SK-N-SH (cell line): ENCODE measurements around the gene RPS6KA2. TPM values are rescaled to one million over a fixed set of nuclear protein-coding genes. Genes with fewer than 3 reads are reported as not detected.

Experiments used
- CTCF ChIA-PET: fragments of 300-600, 350-600 bp; formaldehyde crosslinking; extraction: SDS; loops from one replicate; lab custom pipeline; 2021; lab: Yijun Ruan, JAX
- POLR2A ChIA-PET: fragments of 350-600 bp; sonication (Branson Sonifier 250); formaldehyde crosslinking; extraction: SDS; loops from one replicate; lab custom pipeline; 2020; ENCODE audit warnings: antibody characterized with exemption, inconsistent platforms; lab: Yijun Ruan, JAX
- DNase-seq: peaks from one replicate; pipeline ENCODE4 v3.0.0; 2012
- H2AFZ ChIP-seq: fragments of 200-600 bp; sonication (generic); 2 replicates; pipeline ENCODE4 v1.8.1; 2016; ENCODE audit warnings: antibody characterized with exemption, mild to moderate bottlenecking, low read depth
- H3F3A ChIP-seq: fragments of 200-600 bp; sonication (generic); replicated peaks from 2 replicates; pipeline ENCODE3; 2016; ENCODE audit warnings: antibody characterized with exemption, mild to moderate bottlenecking; ENCODE audit not compliant: insufficient read depth
- H3K27ac ChIP-seq, 2 experiments: fragments of 200-500 bp in 1 of 2; fragments of 200-600 bp in 1 of 2; sonication (Bioruptor generic) in 1 of 2; sonication (generic), shearing (Covaris generic) in 1 of 2; 2 replicates each; pipeline versions ENCODE4 v1.5.1 to v1.6.1; 2014 to 2016; ENCODE audit warnings: low read depth in 2 of 2, inconsistent platforms in 1 of 2, low read length in 1 of 2, mild to moderate bottlenecking in 1 of 2, mixed read lengths in 1 of 2
- H3K27me3 ChIP-seq: fragments of 200-600 bp; sonication (generic), shearing (Covaris generic); 2 replicates; pipeline ENCODE4 v1.6.1; 2016; ENCODE audit warnings: mixed run types; ENCODE audit not compliant: insufficient read depth
- H3K36me3 ChIP-seq, 2 experiments: fragments of 200-500 bp in 1 of 2; fragments of 200-600 bp in 1 of 2; sonication (Bioruptor generic) in 1 of 2; sonication (generic) in 1 of 2; replicated peaks in 1 of 2; 2 replicates each; pipeline versions ENCODE3 to v1.5.1; 2014 to 2016; ENCODE audit warnings: low read length in 1 of 2, mild to moderate bottlenecking in 1 of 2; ENCODE audit not compliant: insufficient read depth in 2 of 2, control insufficient read depth in 1 of 2
- H3K4me1 ChIP-seq, 2 experiments: fragments of 200-500 bp in 1 of 2; fragments of 200-600 bp in 1 of 2; sonication (Bioruptor generic) in 1 of 2; sonication (generic), shearing (Covaris generic) in 1 of 2; 2 replicates each; pipeline versions ENCODE4 v1.5.1 to v1.6.1; 2014 to 2016; ENCODE audit warnings: low read depth in 1 of 2, low read length in 1 of 2, mixed run types in 1 of 2; ENCODE audit not compliant: insufficient read depth in 2 of 2, control insufficient read depth in 1 of 2
- H3K4me2 ChIP-seq: fragments of 200-600 bp; sonication (generic), shearing (Covaris generic); 2 replicates; pipeline ENCODE4 v1.6.1; 2017; ENCODE audit warnings: mixed run types
- H3K4me3 ChIP-seq, 2 experiments: fragments of 200-500 bp in 1 of 2; fragments of 200-600 bp in 1 of 2; sonication (Bioruptor generic) in 1 of 2; sonication (generic), shearing (Covaris generic) in 1 of 2; 2 replicates each; pipeline versions ENCODE4 v1.5.1 to v1.8.1; 2014 to 2016; ENCODE audit warnings: low read depth in 2 of 2, inconsistent platforms in 1 of 2, low read length in 1 of 2, mild to moderate bottlenecking in 1 of 2, mixed read lengths in 1 of 2, moderate library complexity in 1 of 2
- H3K79me2 ChIP-seq: fragments of 200-600 bp; sonication (generic); 2 replicates; pipeline ENCODE4 v1.8.1; 2017; ENCODE audit warnings: mild to moderate bottlenecking; ENCODE audit not compliant: insufficient read depth
- H3K9ac ChIP-seq: fragments of 200-600 bp; sonication (generic); 2 replicates; pipeline ENCODE4 v1.6.1; 2017; ENCODE audit warnings: mixed run types
- H3K9me2 ChIP-seq: fragments of 200-600 bp; sonication (generic); 2 replicates; pipeline ENCODE4 v1.6.1; 2017; ENCODE audit warnings: mixed run types
- H3K9me3 ChIP-seq: fragments of 200-600 bp; sonication (generic); 2 replicates; pipeline ENCODE4 v1.6.1; 2017; ENCODE audit warnings: mixed run types, mild to moderate bottlenecking, moderate library complexity
- H4K20me1 ChIP-seq: fragments of 200-600 bp; sonication (generic); 2 replicates; pipeline ENCODE4 v1.6.1; 2017; ENCODE audit warnings: mild to moderate bottlenecking, mixed run types; ENCODE audit not compliant: insufficient read depth
- CHD2 ChIP-seq: fragments of 150-350 bp; IDR thresholded peaks from 2 replicates; pipeline ENCODE4 v1.6.1; 2018; ENCODE audit warnings: low read length; ENCODE audit not compliant: partially characterized antibody
- CTCF ChIP-seq: fragments of 200-600 bp; sonication (generic); IDR thresholded peaks from 2 replicates; pipeline ENCODE4 v1.6.1; 2017; ENCODE audit warnings: antibody characterized with exemption, mild to moderate bottlenecking, moderate library complexity
- EZH2phosphoT487 ChIP-seq: fragments of 200-600 bp; sonication (generic); IDR thresholded peaks from 2 replicates; pipeline ENCODE4 v1.6.1; 2017; ENCODE audit warnings: low read depth, mixed run types, mild to moderate bottlenecking, antibody characterized with exemption, moderate library complexity, borderline replicate concordance
- FOSL2 ChIP-seq: IDR thresholded peaks from 2 replicates; pipeline ENCODE4 v1.4.0; 2012; ENCODE audit warnings: low read depth, mild to moderate bottlenecking, moderate library complexity, borderline replicate concordance
- FOXJ3 ChIP-seq: sonication (generic); formaldehyde crosslinking; IDR thresholded peaks from 2 replicates; pipeline ENCODE4 v1.5.1; 2020; ENCODE audit warnings: mild to moderate bottlenecking, missing genetic modification reagents
- GATA2 ChIP-seq: sonication (generic); formaldehyde crosslinking; IDR thresholded peaks from 2 replicates; pipeline ENCODE4 v1.5.0; 2020; ENCODE audit warnings: mild to moderate bottlenecking, missing genetic modification reagents
- JUND ChIP-seq: IDR thresholded peaks from 2 replicates; pipeline ENCODE4 v1.4.0; 2012
- NFIC ChIP-seq: IDR thresholded peaks from 2 replicates; pipeline ENCODE4 v1.4.0; 2012; ENCODE audit warnings: borderline replicate concordance
- POLR2AphosphoS5 ChIP-seq: IDR thresholded peaks from 2 replicates; pipeline ENCODE4 v1.6.1; 2012; ENCODE audit warnings: low read depth, low read length
- RAD21 ChIP-seq: IDR thresholded peaks from 2 replicates; pipeline ENCODE4 v1.6.1; 2012; ENCODE audit warnings: mild to moderate bottlenecking, low read length
- REST ChIP-seq: IDR thresholded peaks from 2 replicates; pipeline ENCODE4 v1.6.1; 2012; ENCODE audit warnings: mild to moderate bottlenecking, low read depth, low read length, moderate library complexity
- RFX5 ChIP-seq: IDR thresholded peaks from 2 replicates; pipeline ENCODE4 v1.6.1; 2012; ENCODE audit warnings: mild to moderate bottlenecking, improper control_type of control experiment, low read length
- RXRA ChIP-seq: IDR thresholded peaks from 2 replicates; pipeline ENCODE4 v1.4.0; 2012; ENCODE audit warnings: low read depth, mild to moderate bottlenecking, borderline replicate concordance
- SIN3A ChIP-seq: IDR thresholded peaks from 2 replicates; pipeline ENCODE4 v1.6.1; 2012; ENCODE audit warnings: low read depth, mild to moderate bottlenecking, low read length, moderate library complexity, borderline replicate concordance
- SMC3 ChIP-seq: IDR thresholded peaks from 2 replicates; pipeline ENCODE4 v1.6.1; 2012; ENCODE audit warnings: low read depth, low read length, improper control_type of control experiment
- TEAD4 ChIP-seq: IDR thresholded peaks from 2 replicates; pipeline ENCODE4 v1.4.0; 2012; ENCODE audit warnings: mild to moderate bottlenecking, borderline replicate concordance; ENCODE audit not compliant: insufficient read depth
- WGBS: methylation state at CpG from one replicate; pipeline ENCODE4 v1.1.6; 2017; ENCODE audit warnings: low lambda C conversion rate; 5-methylcytosine and 5-hydroxymethylcytosine counted together
- polyA plus RNA-seq, 3 experiments: library from polyadenylated mRNA; depleted of rRNA; stranded (reverse); fragments of >200 nt; gene quantifications; 2 replicates each; pipeline ENCODE4 v1.2.3, GENCODE V29; 2012

Gene RPS6KA2
- polyA plus RNA-seq, 1 of the 3 experiments (the other 2 are of a cell fraction), result 59.5 TPM

GRCh38 chr6:166534658-166535406 is 92.2 kb downstream of the RPS6KA2 start:
- Histone ChIP-seq H3K4me2 (no peak overlapping the region), H3K9ac (no peak overlapping the region), H3K27me3 (no peaks in the 10 kb centered on the region), H3K9me3 (no peaks in the 10 kb centered on the region), H4K20me1 (no peaks in the 10 kb centered on the region), H2AFZ (no peak overlapping the region), H3K27ac (no peak overlapping the region), H3K4me1 (no peaks in the 10 kb centered on the region; a peak in 1 of 4 replicates), H3F3A (no peaks in the 10 kb centered on the region), H3K79me2 (no peaks in the 10 kb centered on the region), H3K4me3 (no peak overlapping the region), H3K36me3 (peaks cover 14 to 85% of the 10 kb centered on the region in 2 experiments), H3K9me2 (no peaks in the 10 kb centered on the region)
- ChIA-PET POLR2A (no interaction called here), CTCF (interaction anchor here (1.0 to 1.1 kb wide), 2 partner anchors 8 to 20 kb away, joined by 3 read pairs; no protein-coding TSS in a partner anchor)
- 92% methylated on average over 17 of the region's 17 CpGs for WGBS
- TF ChIP-seq SMC3 (no peak), CHD2 (no peak), EZH2phosphoT487 (no peak), RAD21 (no peak), NFIC (no peak), RFX5 (no peak), FOXJ3 (CRISPR knock-in tag) (no peak), TEAD4 (no peak), JUND (no peak), GATA2 (CRISPR knock-in tag) (no peak), CTCF (no peak), FOSL2 (no peak), SIN3A (no peak), RXRA (no peak), REST (no peak), POLR2AphosphoS5 (no peak)
- no peak for DNase-seq
